ENCODE measurements around the gene ABHD3.
A peak's percentile ranks its signal among the peaks of the same experiment; 100 is the strongest.

ABHD3 gene

GRCh38 chr18:21704603-21705364, at the start of gene ABHD3:
ABHD3 (minus strand) TSS chr18:21704774; CDS start chr18:21704665, 109 bp downstream.
- peak; percentile 31 for DNase-seq (ENCODE audit: low read depth, low spot score)
- H3K4me3 ChIP-seq (ENCODE audit: low read depth, low read length) = peak within 1 kb of the TSS; percentile 82
- TF ChIP-seq, protein P1, sequence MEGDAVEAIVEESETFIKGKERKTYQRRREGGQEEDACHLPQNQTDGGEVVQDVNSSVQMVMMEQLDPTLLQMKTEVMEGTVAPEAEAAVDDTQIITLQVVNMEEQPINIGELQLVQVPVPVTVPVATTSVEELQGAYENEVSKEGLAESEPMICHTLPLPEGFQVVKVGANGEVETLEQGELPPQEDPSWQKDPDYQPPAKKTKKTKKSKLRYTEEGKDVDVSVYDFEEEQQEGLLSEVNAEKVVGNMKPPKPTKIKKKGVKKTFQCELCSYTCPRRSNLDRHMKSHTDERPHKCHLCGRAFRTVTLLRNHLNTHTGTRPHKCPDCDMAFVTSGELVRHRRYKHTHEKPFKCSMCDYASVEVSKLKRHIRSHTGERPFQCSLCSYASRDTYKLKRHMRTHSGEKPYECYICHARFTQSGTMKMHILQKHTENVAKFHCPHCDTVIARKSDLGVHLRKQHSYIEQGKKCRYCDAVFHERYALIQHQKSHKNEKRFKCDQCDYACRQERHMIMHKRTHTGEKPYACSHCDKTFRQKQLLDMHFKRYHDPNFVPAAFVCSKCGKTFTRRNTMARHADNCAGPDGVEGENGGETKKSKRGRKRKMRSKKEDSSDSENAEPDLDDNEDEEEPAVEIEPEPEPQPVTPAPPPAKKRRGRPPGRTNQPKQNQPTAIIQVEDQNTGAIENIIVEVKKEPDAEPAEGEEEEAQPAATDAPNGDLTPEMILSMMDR (IDR thresholded peaks at IDR 0.05; ENCODE audit: insufficient read depth, low read length, missing control alignments) = peak; percentile 52
- CTCF ChIA-PET = interaction anchor here (0.6 to 1.4 kb wide), 3 partner anchors 11 to 104 kb away, joined by 3 to 6 read pairs (median 3); partner anchors contain the start of gene ESCO1
- POLR2A ChIA-PET = interaction anchor here (0.6 to 0.9 kb wide), 2 partner anchors 10 to 104 kb away, joined by 3 read pairs; partner anchors contain the start of gene ESCO1

DNA sequence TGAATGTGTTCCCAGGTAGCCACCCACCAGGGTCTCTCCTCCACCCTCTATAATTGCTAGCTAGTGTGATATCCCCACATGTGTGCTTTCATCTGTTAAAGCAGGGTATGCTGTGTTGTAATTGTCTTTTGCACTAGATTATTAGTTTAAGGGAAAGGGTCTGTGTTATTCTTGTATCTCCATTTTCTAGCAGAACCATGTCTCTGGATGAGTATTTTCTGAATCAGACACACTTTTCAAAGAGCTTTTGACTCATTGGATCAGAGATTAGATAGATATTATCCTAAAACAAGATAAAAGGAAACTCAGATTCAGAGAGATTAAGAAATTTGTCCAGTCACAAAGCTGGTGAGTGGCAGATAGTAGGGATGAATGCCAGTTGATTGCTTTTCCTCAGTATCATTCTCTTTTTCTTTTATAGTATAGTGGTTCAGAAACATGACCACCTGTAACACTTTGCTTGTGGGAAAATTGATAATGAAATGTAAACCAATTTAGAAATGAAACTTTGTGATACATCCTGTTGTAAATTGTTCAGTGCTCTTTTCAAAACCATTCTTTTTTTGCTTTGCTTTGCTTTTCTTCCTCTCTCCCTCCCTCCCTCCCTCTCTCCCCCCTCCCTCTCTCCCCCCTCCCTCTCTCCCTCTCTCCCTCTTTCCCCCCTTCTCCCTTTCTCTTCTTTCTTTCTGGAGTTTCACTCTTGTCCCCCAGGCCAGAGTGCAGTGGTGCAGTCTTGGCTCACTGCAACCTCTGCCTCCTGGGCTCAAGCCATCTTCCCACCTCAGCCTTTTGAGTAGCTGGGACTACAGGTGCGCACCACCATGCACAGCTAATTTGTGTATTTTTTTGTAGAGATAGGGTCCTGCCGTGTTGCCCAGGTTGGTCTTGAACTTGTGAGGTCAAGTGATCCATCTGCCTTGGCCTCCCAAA, 43.5 kb upstream of the ABHD3 start:
- no peak overlapping the region for H3K4me3 ChIP-seq (ENCODE audit: low read depth, low read length)
- TF ChIP-seq, protein P1 (IDR thresholded peaks at IDR 0.05; ENCODE audit: insufficient read depth, low read length, missing control alignments) = no peak
- DNase-seq (ENCODE audit: low read depth, low spot score) = no peak
- CTCF ChIA-PET = no interaction called here
- POLR2A ChIA-PET = no interaction called here

DNA sequence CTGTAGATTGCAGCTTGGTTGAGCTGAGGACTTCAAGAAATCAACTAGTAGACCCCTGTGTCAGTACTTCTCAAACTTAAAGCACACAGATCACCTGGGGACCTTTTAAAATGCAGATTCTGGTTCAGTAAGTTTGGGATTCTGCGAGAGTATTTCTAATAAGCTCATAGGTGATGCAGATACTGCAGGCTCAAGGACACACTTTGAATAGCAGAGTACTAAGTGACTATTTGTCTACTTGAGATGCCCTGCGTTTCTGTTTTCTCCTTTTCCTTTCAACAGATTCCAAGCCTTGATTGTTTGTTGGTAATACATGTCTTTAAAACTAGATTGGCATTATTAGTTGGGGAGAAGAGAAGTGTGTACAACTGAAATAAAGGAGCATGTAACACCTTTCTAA, 42.7 kb upstream of the ABHD3 start:
- no peak overlapping the region for H3K4me3 ChIP-seq (ENCODE audit: low read depth, low read length)
- ChIA-PET CTCF (no interaction called here), POLR2A (interaction anchor here (0.6 kb wide), 1 partner anchor 14 kb away, joined by 3 read pairs; no protein-coding TSS in a partner anchor)
- no peak for DNase-seq (ENCODE audit: low read depth, low spot score)
- TF ChIP-seq, protein P1 (IDR thresholded peaks at IDR 0.05; ENCODE audit: insufficient read depth, low read length, missing control alignments) = no peak

DNA sequence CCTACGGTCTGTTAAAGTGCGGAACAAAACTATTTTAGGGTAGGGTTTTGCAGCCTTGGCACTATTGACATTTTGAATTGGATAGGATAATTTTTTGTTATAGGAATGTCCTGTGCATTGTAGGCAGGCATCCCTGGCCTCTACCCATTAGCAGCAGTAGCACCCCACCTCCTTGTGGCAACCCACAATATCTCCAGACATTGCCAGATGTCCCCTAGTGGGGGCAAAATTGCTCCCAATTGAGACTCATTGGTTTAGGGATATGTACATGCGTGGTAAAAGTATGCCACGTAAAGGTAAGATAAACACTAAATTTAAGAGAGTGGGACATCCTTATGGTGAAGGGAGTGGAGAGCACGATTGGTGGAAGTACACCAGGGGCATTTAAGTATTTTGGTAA, 40.7 kb upstream of the ABHD3 start:
- TF ChIP-seq, protein P1 (IDR thresholded peaks at IDR 0.05; ENCODE audit: insufficient read depth, low read length, missing control alignments) = no peak
- POLR2A ChIA-PET = no interaction called here
- CTCF ChIA-PET = no interaction called here
- no peak for DNase-seq (ENCODE audit: low read depth, low spot score)
- no peak overlapping the region for H3K4me3 ChIP-seq (ENCODE audit: low read depth, low read length)

GRCh38 chr18:21743166-21743832, 38.7 kb upstream of the ABHD3 start:
- H3K4me3 ChIP-seq (ENCODE audit: low read depth, low read length) = 0 out of 2 replicates have a peak overlapping the region, but pooled peaks have one; percentile 1
- POLR2A ChIA-PET = no interaction called here
- no peak for DNase-seq (ENCODE audit: low read depth, low spot score)
- CTCF ChIA-PET = interaction anchor here (1.4 kb wide), 1 partner anchor 142 kb away, joined by 6 read pairs; the partner anchor contains the start of gene ESCO1
- TF ChIP-seq, protein P1 (IDR thresholded peaks at IDR 0.05; ENCODE audit: insufficient read depth, low read length, missing control alignments) = no peak

Data from AG04449 (cell line).